H9 (cell line): ENCODE measurements around the gene TSSK6. TPM values are rescaled to one million over a fixed set of nuclear protein-coding genes. Genes with fewer than 3 reads are reported as not detected.

Experiments
- DNase-seq: peaks from one replicate; pipeline ENCODE4 v3.0.0-alpha.2; 2017
- H2AFZ ChIP-seq: one replicate; pipeline ENCODE4 v1.6.1; 2013; ENCODE audit warnings: mild to moderate bottlenecking, low read length, control low read depth, moderate library complexity
- H2AK5ac ChIP-seq: 2 replicates; pipeline ENCODE4 v1.6.1; 2013; ENCODE audit warnings: low read length, control low read depth, mixed read lengths; ENCODE audit not compliant: insufficient read length
- H2BK120ac ChIP-seq: one replicate; pipeline ENCODE4 v1.6.1; 2013; ENCODE audit warnings: low read depth, mild to moderate bottlenecking, low read length, control low read depth, inconsistent platforms; ENCODE audit not compliant: poor library complexity, severe bottlenecking
- H2BK12ac ChIP-seq: 2 replicates; pipeline ENCODE4 v1.6.1; 2013; ENCODE audit warnings: low read length, control low read depth, mixed read lengths, low read depth; ENCODE audit not compliant: insufficient read length
- H2BK15ac ChIP-seq: 2 replicates; pipeline ENCODE4 v1.6.1; 2013; ENCODE audit warnings: low read depth, low read length, control low read depth
- H2BK20ac ChIP-seq: one replicate; pipeline ENCODE4 v1.6.1; 2013; ENCODE audit warnings: low read depth, mild to moderate bottlenecking, low read length, control low read depth, inconsistent platforms; ENCODE audit not compliant: poor library complexity, severe bottlenecking
- H2BK5ac ChIP-seq: 2 replicates; pipeline ENCODE4 v1.6.1; 2013; ENCODE audit warnings: low read length, control low read depth, mixed read lengths; ENCODE audit not compliant: insufficient read length
- H3K14ac ChIP-seq: 2 replicates; pipeline ENCODE4 v1.6.1; 2013; ENCODE audit warnings: low read length, control low read depth; ENCODE audit not compliant: insufficient read depth
- H3K18ac ChIP-seq: 2 replicates; pipeline ENCODE4 v1.6.1; 2013; ENCODE audit warnings: low read depth, mild to moderate bottlenecking, mixed read lengths, low read length, control low read depth; ENCODE audit not compliant: insufficient read length
- H3K23ac ChIP-seq: 2 replicates; pipeline ENCODE4 v1.6.1; 2013; ENCODE audit warnings: low read length, control low read depth, mixed read lengths, low read depth; ENCODE audit not compliant: insufficient read length
- H3K23me2 ChIP-seq: 2 replicates; pipeline ENCODE4 v1.6.1; 2013; ENCODE audit warnings: low read depth, mild to moderate bottlenecking, mixed read lengths, low read length, control low read depth; ENCODE audit not compliant: insufficient read length, poor library complexity, severe bottlenecking
- H3K27ac ChIP-seq: 2 replicates; pipeline ENCODE4 v1.5.1; 2013; ENCODE audit warnings: low read length, control low read depth, mixed read lengths, low read depth; ENCODE audit not compliant: insufficient read length
- H3K27me3 ChIP-seq: 2 replicates; pipeline ENCODE4 v1.6.1; 2013; ENCODE audit warnings: low read length, control low read depth, inconsistent platforms; ENCODE audit not compliant: insufficient read depth
- H3K4ac ChIP-seq: 2 replicates; pipeline ENCODE4 v1.6.1; 2013; ENCODE audit warnings: low read depth, mild to moderate bottlenecking, control low read depth, inconsistent platforms, low read length, moderate library complexity
- H3K4me1 ChIP-seq: 2 replicates; pipeline ENCODE4 v1.6.1; 2013; ENCODE audit warnings: low read length, control low read depth, inconsistent platforms; ENCODE audit not compliant: insufficient read depth
- H3K4me2 ChIP-seq: 2 replicates; pipeline ENCODE4 v1.6.1; 2013; ENCODE audit warnings: low read length, control low read depth, mixed read lengths; ENCODE audit not compliant: insufficient read length, insufficient read depth
- H3K56ac ChIP-seq: 2 replicates; pipeline ENCODE4 v1.6.1; 2013; ENCODE audit warnings: low read depth, mild to moderate bottlenecking, mixed read lengths, low read length, control low read depth; ENCODE audit not compliant: insufficient read length
- H3K79me1 ChIP-seq: 2 replicates; pipeline ENCODE4 v1.6.1; 2013; ENCODE audit warnings: low read depth, mild to moderate bottlenecking, moderate library complexity, low read length, control low read depth, inconsistent platforms; ENCODE audit not compliant: insufficient read depth, poor library complexity, severe bottlenecking
- H3K79me2 ChIP-seq: 2 replicates; pipeline ENCODE4 v1.6.1; 2013; ENCODE audit warnings: low read length, control low read depth, inconsistent platforms; ENCODE audit not compliant: insufficient read depth
- H3K9ac ChIP-seq: 2 replicates; pipeline ENCODE4 v1.6.1; 2013; ENCODE audit warnings: low read length, control low read depth, mixed read lengths; ENCODE audit not compliant: insufficient read length; ENCODE audit errors: extremely low read depth
- H3K9me3 ChIP-seq: one replicate; pipeline ENCODE4 v1.6.1; 2013; ENCODE audit warnings: low read depth, low read length, inconsistent platforms; ENCODE audit not compliant: control insufficient read depth
- H3T11ph ChIP-seq: one replicate; pipeline ENCODE4 v1.6.1; 2013; ENCODE audit warnings: mild to moderate bottlenecking, low read length, control low read depth, inconsistent platforms
- H4K20me1 ChIP-seq: one replicate; pipeline ENCODE4 v1.6.1; 2013; ENCODE audit not compliant: control insufficient read depth, insufficient read length, insufficient read depth
- H4K5ac ChIP-seq: 2 replicates; pipeline ENCODE4 v1.6.1; 2013; ENCODE audit warnings: low read depth, mild to moderate bottlenecking, mixed read lengths, low read length, control low read depth; ENCODE audit not compliant: insufficient read length
- H4K8ac ChIP-seq: replicated peaks from 2 replicates; pipeline ENCODE4 v1.6.1; 2013; ENCODE audit warnings: low read length, control low read depth, mixed read lengths, low read depth; ENCODE audit not compliant: insufficient read length
- H4K91ac ChIP-seq: 2 replicates; pipeline ENCODE4 v1.6.1; 2013; ENCODE audit warnings: low read depth, mild to moderate bottlenecking, moderate library complexity, mixed read lengths, low read length, control low read depth; ENCODE audit not compliant: insufficient read length
- H3K27ac Mint-ChIP-seq, 3 experiments: 2 replicates in 2 of 3; 3 replicates in 1 of 3; pipeline ENCODE4 v1.8.0; 2020 to 2021; ENCODE audit warnings: mixed read lengths in 3 of 3, mild to moderate bottlenecking in 1 of 3, moderate library complexity in 1 of 3
- H3K27me3 Mint-ChIP-seq: 2 replicates; pipeline ENCODE4 v1.8.0; 2021; ENCODE audit warnings: low read depth, mild to moderate bottlenecking, moderate library complexity, mixed read lengths
- H3K36me3 Mint-ChIP-seq, 3 experiments: 2 replicates in 2 of 3; 3 replicates in 1 of 3; pipeline ENCODE4 v1.8.0; 2020 to 2021; ENCODE audit warnings: low read depth in 3 of 3, mixed read lengths in 3 of 3; ENCODE audit not compliant: insufficient read depth in 1 of 3
- H3K4me1 Mint-ChIP-seq, 2 experiments: 2 replicates each; pipeline ENCODE4 v1.8.0; 2020; ENCODE audit warnings: mixed read lengths in 2 of 2
- H3K4me3 Mint-ChIP-seq, 2 experiments: 2 replicates in 1 of 2; 3 replicates in 1 of 2; pipeline ENCODE4 v1.8.0; 2020 to 2021; ENCODE audit warnings: mild to moderate bottlenecking in 2 of 2, mixed read lengths in 2 of 2, moderate library complexity in 1 of 2
- H3K9me3 Mint-ChIP-seq, 2 experiments: 2 replicates in 1 of 2; 3 replicates in 1 of 2; pipeline ENCODE4 v1.8.0; 2020; ENCODE audit warnings: mild to moderate bottlenecking in 2 of 2, mixed read lengths in 2 of 2, moderate library complexity in 1 of 2
- WGBS: extraction: QIAGEN DNeasy Blood & Tissue Kit; methylation state at CpG from one replicate; pipeline ENCODE4 v1.1.7; 2013; ENCODE audit warnings: missing lambda C conversion rate, low lambda C conversion rate, mixed read lengths; ENCODE audit not compliant: insufficient read length; ENCODE audit errors: extremely low coverage; 5-methylcytosine and 5-hydroxymethylcytosine counted together
- total RNA-seq: library from RNA; stranded (reverse); gene quantifications from 2 replicates; pipeline ENCODE4 v1.2.1, GENCODE V29; 2021
- TF ChIP-seq, protein P1 (sequence below): fragments of 200-600 bp; sonication (generic); conservative IDR thresholded peaks from 3 replicates; pipeline ENCODE4 v1.8.0; 2021; ENCODE audit warnings: antibody characterized with exemption, mild to moderate bottlenecking

The TSSK6 gene
- total RNA-seq, 1 experiment from 2014 or later: 2.6 TPM

DNA sequence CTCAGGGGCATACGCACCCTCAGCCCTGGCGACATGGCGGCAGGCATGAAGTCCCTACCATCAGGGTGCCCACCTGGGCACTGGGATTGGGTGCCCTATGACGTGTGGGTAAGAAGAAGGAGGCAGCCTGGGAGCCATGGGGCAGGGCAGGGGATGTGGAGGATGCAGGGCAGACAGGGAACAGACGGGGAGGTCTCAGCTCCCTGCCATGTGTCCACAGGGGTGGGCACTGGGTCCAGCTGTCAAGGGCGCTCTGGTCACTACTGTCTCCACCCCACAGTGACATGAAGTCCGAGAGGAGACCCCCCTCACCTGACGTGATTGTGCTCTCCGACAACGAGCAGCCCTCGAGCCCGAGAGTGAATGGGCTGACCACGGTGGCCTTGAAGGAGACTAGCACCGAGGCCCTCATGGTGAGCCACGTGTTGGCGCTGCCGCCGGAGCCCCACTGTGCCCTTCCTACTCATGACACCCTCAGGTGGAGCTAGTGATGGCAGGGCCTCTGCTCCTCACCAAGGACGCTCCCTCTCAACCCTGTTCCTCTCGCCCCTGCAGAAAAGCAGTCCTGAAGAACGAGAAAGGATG, 23.2 kb downstream of the TSSK6 start:
- no peak overlapping the region for H3T11ph ChIP-seq

More for the DNA sequence above, 23.2 kb downstream of the TSSK6 start:
- Histone ChIP-seq H3K23ac (no peak overlapping the region), H3K79me1 (no peaks in the 10 kb centered on the region), H2BK120ac (no peak overlapping the region), H3K4me2 (no peak overlapping the region), H2BK5ac (no peak overlapping the region), H2AK5ac (no peak overlapping the region), H3K79me2 (peaks cover 4% of the 10 kb centered on the region; the same call in 1 of the 2 replicates), H3K18ac (no peak overlapping the region), H2BK12ac (no peak overlapping the region), H3K27ac (no peak overlapping the region), H3K4me1 (peaks cover 9% of the 10 kb centered on the region; the same call in 1 of the 2 replicates), H3K9ac (no peak overlapping the region), H2AFZ (no peak overlapping the region), H3K9me3 (no peaks in the 10 kb centered on the region), H2BK20ac (no peak overlapping the region), H2BK15ac (no peak overlapping the region), H4K20me1 (no peaks in the 10 kb centered on the region), H3K4ac (no peak overlapping the region), H3K23me2 (no peaks in the 10 kb centered on the region), H4K8ac (no peak overlapping the region), H3K27me3 (no peaks in the 10 kb centered on the region), H3K14ac (no peak overlapping the region), H3K56ac (no peak overlapping the region), H4K5ac (no peak overlapping the region), H4K91ac (no peak overlapping the region)
- Mint-ChIP-seq H3K9me3 (no peaks in the 10 kb centered on the region), H3K4me3 (no peak overlapping the region), H3K36me3 (peaks cover 30 to 61% (median 54%) of the 10 kb centered on the region in 3 experiments; a peak in 6 of 7 replicates), H3K4me1 (peaks cover 33 to 36% of the 10 kb centered on the region in 2 experiments), H3K27ac (no peak overlapping the region; a peak in 1 of 7 replicates), H3K27me3 (no peaks in the 10 kb centered on the region)
- TF ChIP-seq, protein P1, sequence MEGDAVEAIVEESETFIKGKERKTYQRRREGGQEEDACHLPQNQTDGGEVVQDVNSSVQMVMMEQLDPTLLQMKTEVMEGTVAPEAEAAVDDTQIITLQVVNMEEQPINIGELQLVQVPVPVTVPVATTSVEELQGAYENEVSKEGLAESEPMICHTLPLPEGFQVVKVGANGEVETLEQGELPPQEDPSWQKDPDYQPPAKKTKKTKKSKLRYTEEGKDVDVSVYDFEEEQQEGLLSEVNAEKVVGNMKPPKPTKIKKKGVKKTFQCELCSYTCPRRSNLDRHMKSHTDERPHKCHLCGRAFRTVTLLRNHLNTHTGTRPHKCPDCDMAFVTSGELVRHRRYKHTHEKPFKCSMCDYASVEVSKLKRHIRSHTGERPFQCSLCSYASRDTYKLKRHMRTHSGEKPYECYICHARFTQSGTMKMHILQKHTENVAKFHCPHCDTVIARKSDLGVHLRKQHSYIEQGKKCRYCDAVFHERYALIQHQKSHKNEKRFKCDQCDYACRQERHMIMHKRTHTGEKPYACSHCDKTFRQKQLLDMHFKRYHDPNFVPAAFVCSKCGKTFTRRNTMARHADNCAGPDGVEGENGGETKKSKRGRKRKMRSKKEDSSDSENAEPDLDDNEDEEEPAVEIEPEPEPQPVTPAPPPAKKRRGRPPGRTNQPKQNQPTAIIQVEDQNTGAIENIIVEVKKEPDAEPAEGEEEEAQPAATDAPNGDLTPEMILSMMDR: no peak
- no peak for DNase-seq
- WGBS: no CpG with 5 or more reads among the region's 21 CpGs
